Measurements from ENCODE around the gene CCRL2.
A peak's percentile ranks its signal among the peaks of the same experiment; 100 is the strongest.

CCRL2 gene

DNA sequence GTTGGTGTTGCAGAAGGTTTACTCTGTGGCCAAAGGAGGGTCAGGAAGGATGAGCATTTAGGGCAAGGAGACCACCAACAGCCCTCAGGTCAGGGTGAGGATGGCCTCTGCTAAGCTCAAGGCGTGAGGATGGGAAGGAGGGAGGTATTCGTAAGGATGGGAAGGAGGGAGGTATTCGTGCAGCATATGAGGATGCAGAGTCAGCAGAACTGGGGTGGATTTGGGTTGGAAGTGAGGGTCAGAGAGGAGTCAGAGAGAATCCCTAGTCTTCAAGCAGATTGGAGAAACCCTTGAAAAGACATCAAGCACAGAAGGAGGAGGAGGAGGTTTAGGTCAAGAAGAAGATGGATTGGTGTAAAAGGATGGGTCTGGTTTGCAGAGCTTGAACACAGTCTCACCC lies 32.3 kb upstream of the CCRL2 start:
- H3K4me3 ChIP-seq (ENCODE audit: low read depth in 1 of 2, low read length in 1 of 2), result no peak overlapping the region
- no peaks in the 10 kb centered on the region for H3K36me3 ChIP-seq
- H3K9me3 ChIP-seq, result no peaks in the 10 kb centered on the region
- TF ChIP-seq, protein P1, sequence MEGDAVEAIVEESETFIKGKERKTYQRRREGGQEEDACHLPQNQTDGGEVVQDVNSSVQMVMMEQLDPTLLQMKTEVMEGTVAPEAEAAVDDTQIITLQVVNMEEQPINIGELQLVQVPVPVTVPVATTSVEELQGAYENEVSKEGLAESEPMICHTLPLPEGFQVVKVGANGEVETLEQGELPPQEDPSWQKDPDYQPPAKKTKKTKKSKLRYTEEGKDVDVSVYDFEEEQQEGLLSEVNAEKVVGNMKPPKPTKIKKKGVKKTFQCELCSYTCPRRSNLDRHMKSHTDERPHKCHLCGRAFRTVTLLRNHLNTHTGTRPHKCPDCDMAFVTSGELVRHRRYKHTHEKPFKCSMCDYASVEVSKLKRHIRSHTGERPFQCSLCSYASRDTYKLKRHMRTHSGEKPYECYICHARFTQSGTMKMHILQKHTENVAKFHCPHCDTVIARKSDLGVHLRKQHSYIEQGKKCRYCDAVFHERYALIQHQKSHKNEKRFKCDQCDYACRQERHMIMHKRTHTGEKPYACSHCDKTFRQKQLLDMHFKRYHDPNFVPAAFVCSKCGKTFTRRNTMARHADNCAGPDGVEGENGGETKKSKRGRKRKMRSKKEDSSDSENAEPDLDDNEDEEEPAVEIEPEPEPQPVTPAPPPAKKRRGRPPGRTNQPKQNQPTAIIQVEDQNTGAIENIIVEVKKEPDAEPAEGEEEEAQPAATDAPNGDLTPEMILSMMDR (IDR thresholded peaks at IDR 0.05), result no peak
- no peak overlapping the region for H3K27ac ChIP-seq
- H3K4me1 ChIP-seq (ENCODE audit: control insufficient read depth in 1 of 2, insufficient read depth in 1 of 2, low read depth in 1 of 2, low read length in 1 of 2), result no peaks in the 10 kb centered on the region
- H3K27me3 ChIP-seq, result peaks cover 5% of the 10 kb centered on the region

DNA sequence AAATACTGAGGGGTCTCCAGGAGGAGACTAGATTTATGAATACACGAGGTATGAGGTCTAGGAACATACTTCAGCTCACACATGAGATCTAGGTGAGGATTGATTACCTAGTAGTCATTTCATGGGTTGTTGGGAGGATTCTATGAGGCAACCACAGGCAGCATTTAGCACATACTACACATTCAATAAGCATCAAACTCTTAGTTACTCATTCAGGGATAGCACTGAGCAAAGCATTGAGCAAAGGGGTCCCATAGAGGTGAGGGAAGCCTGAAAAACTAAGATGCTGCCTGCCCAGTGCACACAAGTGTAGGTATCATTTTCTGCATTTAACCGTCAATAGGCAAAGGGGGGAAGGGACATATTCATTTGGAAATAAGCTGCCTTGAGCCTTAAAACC lies 31.8 kb upstream of the CCRL2 start:
- Histone ChIP-seq H3K27ac (no peak overlapping the region), H3K4me1 (ENCODE audit: control insufficient read depth in 1 of 2, insufficient read depth in 1 of 2, low read depth in 1 of 2, low read length in 1 of 2) (no peaks in the 10 kb centered on the region), H3K27me3 (peaks cover 5% of the 10 kb centered on the region), H3K9me3 (no peaks in the 10 kb centered on the region), H3K36me3 (no peaks in the 10 kb centered on the region), H3K4me3 (ENCODE audit: low read depth in 1 of 2, low read length in 1 of 2) (no peak overlapping the region)
- TF ChIP-seq, protein P1 (IDR thresholded peaks at IDR 0.05), result no peak

DNA sequence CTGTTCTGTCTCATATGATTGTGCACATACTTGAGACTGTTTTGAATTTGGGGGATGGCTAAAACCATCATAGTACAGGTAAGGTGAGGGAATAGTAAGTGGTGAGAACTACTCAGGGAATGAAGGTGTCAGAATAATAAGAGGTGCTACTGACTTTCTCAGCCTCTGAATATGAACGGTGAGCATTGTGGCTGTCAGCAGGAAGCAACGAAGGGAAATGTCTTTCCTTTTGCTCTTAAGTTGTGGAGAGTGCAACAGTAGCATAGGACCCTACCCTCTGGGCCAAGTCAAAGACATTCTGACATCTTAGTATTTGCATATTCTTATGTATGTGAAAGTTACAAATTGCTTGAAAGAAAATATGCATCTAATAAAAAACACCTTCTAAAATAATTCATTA lies 31.2 kb upstream of the CCRL2 start:
- TF ChIP-seq, protein P1 (IDR thresholded peaks at IDR 0.05), result no peak
- no peak overlapping the region for H3K4me3 ChIP-seq (ENCODE audit: low read depth in 1 of 2, low read length in 1 of 2)
- no peaks in the 10 kb centered on the region for H3K9me3 ChIP-seq
- no peaks in the 10 kb centered on the region for H3K4me1 ChIP-seq (ENCODE audit: control insufficient read depth in 1 of 2, insufficient read depth in 1 of 2, low read depth in 1 of 2, low read length in 1 of 2)
- no peak overlapping the region for H3K27ac ChIP-seq
- peaks cover 5% of the 10 kb centered on the region for H3K27me3 ChIP-seq
- H3K36me3 ChIP-seq, result no peaks in the 10 kb centered on the region

DNA sequence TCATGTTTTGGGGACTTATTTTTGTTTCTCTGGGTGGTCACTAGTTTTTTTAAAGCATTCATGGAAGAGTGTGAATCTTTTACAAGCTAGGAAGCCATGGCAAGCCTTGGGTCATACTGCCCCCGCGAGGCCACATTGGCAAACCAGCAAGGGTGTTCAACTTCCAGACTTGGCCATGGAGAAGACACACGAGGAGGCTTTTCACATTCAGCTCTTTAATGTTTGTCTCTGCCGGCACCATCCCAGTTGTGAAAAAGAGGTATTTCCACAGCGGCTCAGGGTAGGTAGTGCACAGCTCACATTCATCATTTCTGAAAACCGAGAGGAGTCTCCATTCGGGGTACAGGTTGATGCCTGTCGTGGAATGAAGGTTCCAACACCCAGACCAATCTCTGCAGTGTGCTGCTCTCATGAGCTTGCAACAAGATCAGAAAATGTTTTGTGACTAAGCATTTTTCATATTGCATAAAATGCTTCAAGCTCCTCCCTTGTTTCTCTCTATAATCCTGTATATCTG lies 28.6 kb upstream of the CCRL2 start:
- H3K4me1 ChIP-seq (ENCODE audit: control insufficient read depth in 1 of 2, insufficient read depth in 1 of 2, low read depth in 1 of 2, low read length in 1 of 2), result no peaks in the 10 kb centered on the region
- H3K4me3 ChIP-seq (ENCODE audit: low read depth in 1 of 2, low read length in 1 of 2), result no peak overlapping the region
- no peaks in the 10 kb centered on the region for H3K9me3 ChIP-seq
- peaks cover 5% of the 10 kb centered on the region for H3K27me3 ChIP-seq
- TF ChIP-seq, protein P1 (IDR thresholded peaks at IDR 0.05), result peak; percentile 58
- no peak overlapping the region for H3K27ac ChIP-seq
- H3K36me3 ChIP-seq, result no peaks in the 10 kb centered on the region

DNA sequence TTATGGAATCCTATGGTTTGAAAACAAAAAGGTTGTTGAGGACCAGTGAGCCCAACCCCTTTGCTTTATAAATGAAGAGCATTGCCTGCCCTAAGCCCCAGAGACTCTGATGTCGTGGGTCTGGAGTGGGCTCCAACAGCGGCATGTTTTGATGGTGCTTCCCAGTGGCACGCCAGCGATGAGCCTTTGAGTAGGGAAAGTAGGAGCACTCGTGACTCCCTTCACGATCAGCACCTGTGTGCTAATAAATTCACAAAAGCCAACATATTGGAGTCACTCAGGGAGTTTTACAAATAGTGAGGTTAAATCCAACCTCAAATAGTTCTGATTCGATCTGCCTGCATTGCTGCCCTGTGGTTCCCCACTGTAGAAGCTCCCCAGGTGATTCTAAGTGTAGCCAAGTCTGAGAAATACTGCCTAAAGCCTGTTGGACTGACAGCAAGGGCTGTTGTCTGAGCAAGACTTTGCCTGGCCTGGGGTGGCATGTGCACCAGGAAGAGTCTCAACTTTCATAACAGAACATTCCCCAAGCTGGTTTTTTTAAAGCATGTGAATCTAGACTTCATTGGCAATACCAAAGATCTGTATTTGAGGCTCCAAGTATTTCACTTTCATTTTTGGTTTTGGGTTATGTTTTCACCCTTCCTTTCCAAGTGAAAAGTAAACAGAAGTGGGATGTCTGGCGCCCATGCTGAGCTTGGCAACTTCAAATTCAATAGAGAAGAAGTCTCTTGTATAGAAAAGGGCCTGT lies 26.4 kb upstream of the CCRL2 start:
- H3K9me3 ChIP-seq, result no peaks in the 10 kb centered on the region
- H3K27ac ChIP-seq, result no peak overlapping the region
- no peak overlapping the region for H3K4me3 ChIP-seq (ENCODE audit: low read depth in 1 of 2, low read length in 1 of 2)
- TF ChIP-seq, protein P1 (IDR thresholded peaks at IDR 0.05), result no peak
- H3K36me3 ChIP-seq, result no peaks in the 10 kb centered on the region
- H3K27me3 ChIP-seq, result no peaks in the 10 kb centered on the region
- H3K4me1 ChIP-seq (ENCODE audit: control insufficient read depth in 1 of 2, insufficient read depth in 1 of 2, low read depth in 1 of 2, low read length in 1 of 2), result no peaks in the 10 kb centered on the region
